Neural cell (in vitro differentiated cells): Measurements from ENCODE around the gene COL16A1.

Source experiments
- EP300 ChIP-seq: fragments of 450-650 bp; conservative IDR thresholded peaks from 2 replicates; pipeline ENCODE4 v1.6.1; 2014; ENCODE audit warnings: antibody characterized with exemption, mild to moderate bottlenecking, moderate library complexity; ENCODE audit not compliant: poor library complexity, severe bottlenecking
- EZH2 ChIP-seq: fragments of 200-600, 300-800 bp; shearing (Covaris generic), sonication (generic); IDR thresholded peaks from 2 replicates; pipeline ENCODE4 v1.6.1; 2014; ENCODE audit warnings: antibody characterized with exemption, low read length, borderline replicate concordance, mild to moderate bottlenecking; ENCODE audit not compliant: insufficient read depth, poor library complexity, severe bottlenecking
- MXI1 ChIP-seq: fragments of 450-650 bp; conservative IDR thresholded peaks from 2 replicates; pipeline ENCODE4 v1.6.1; 2014; ENCODE audit warnings: antibody characterized with exemption, mild to moderate bottlenecking; ENCODE audit not compliant: poor library complexity, severe bottlenecking
- REST ChIP-seq: IDR thresholded peaks from 2 replicates; pipeline ENCODE4 v1.6.1; 2012; ENCODE audit warnings: borderline replicate concordance

GRCh38 chr1:31640964-31641363, 62.9 kb downstream of the COL16A1 start:
- TF ChIP-seq REST (no peak), EP300 (no peak), MXI1 (no peak), EZH2 (no peak)
